ENCODE results near the gene GPR160.

- TF ChIP-seq, protein P1, sequence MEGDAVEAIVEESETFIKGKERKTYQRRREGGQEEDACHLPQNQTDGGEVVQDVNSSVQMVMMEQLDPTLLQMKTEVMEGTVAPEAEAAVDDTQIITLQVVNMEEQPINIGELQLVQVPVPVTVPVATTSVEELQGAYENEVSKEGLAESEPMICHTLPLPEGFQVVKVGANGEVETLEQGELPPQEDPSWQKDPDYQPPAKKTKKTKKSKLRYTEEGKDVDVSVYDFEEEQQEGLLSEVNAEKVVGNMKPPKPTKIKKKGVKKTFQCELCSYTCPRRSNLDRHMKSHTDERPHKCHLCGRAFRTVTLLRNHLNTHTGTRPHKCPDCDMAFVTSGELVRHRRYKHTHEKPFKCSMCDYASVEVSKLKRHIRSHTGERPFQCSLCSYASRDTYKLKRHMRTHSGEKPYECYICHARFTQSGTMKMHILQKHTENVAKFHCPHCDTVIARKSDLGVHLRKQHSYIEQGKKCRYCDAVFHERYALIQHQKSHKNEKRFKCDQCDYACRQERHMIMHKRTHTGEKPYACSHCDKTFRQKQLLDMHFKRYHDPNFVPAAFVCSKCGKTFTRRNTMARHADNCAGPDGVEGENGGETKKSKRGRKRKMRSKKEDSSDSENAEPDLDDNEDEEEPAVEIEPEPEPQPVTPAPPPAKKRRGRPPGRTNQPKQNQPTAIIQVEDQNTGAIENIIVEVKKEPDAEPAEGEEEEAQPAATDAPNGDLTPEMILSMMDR (IDR thresholded peaks at IDR 0.05; ENCODE audit: low read depth, low read length, missing input control) = no peak
- TF ChIP-seq RAD21 (IDR thresholded peaks at IDR 0.05) = no peak
- TF ChIP-seq, protein P2, sequence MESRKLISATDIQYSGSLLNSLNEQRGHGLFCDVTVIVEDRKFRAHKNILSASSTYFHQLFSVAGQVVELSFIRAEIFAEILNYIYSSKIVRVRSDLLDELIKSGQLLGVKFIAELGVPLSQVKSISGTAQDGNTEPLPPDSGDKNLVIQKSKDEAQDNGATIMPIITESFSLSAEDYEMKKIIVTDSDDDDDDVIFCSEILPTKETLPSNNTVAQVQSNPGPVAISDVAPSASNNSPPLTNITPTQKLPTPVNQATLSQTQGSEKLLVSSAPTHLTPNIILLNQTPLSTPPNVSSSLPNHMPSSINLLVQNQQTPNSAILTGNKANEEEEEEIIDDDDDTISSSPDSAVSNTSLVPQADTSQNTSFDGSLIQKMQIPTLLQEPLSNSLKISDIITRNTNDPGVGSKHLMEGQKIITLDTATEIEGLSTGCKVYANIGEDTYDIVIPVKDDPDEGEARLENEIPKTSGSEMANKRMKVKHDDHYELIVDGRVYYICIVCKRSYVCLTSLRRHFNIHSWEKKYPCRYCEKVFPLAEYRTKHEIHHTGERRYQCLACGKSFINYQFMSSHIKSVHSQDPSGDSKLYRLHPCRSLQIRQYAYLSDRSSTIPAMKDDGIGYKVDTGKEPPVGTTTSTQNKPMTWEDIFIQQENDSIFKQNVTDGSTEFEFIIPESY (IDR thresholded peaks at IDR 0.05) = no peak
- no peak for TF ChIP-seq YY1 (IDR thresholded peaks at IDR 0.05)
- TF ChIP-seq, protein P3, sequence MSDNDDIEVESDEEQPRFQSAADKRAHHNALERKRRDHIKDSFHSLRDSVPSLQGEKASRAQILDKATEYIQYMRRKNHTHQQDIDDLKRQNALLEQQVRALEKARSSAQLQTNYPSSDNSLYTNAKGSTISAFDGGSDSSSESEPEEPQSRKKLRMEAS (IDR thresholded peaks at IDR 0.05) = no peak
- TF ChIP-seq ATF3 (IDR thresholded peaks at IDR 0.05) = no peak
- TF ChIP-seq, protein P4, sequence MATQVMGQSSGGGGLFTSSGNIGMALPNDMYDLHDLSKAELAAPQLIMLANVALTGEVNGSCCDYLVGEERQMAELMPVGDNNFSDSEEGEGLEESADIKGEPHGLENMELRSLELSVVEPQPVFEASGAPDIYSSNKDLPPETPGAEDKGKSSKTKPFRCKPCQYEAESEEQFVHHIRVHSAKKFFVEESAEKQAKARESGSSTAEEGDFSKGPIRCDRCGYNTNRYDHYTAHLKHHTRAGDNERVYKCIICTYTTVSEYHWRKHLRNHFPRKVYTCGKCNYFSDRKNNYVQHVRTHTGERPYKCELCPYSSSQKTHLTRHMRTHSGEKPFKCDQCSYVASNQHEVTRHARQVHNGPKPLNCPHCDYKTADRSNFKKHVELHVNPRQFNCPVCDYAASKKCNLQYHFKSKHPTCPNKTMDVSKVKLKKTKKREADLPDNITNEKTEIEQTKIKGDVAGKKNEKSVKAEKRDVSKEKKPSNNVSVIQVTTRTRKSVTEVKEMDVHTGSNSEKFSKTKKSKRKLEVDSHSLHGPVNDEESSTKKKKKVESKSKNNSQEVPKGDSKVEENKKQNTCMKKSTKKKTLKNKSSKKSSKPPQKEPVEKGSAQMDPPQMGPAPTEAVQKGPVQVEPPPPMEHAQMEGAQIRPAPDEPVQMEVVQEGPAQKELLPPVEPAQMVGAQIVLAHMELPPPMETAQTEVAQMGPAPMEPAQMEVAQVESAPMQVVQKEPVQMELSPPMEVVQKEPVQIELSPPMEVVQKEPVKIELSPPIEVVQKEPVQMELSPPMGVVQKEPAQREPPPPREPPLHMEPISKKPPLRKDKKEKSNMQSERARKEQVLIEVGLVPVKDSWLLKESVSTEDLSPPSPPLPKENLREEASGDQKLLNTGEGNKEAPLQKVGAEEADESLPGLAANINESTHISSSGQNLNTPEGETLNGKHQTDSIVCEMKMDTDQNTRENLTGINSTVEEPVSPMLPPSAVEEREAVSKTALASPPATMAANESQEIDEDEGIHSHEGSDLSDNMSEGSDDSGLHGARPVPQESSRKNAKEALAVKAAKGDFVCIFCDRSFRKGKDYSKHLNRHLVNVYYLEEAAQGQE (IDR thresholded peaks at IDR 0.05) = no peak
- no peak for TF ChIP-seq SP1 (IDR thresholded peaks at IDR 0.05)
- no peak for TF ChIP-seq HNF4G (IDR thresholded peaks at IDR 0.05)
- no peak for TF ChIP-seq TAF1 (conservative IDR thresholded peaks at IDR 0.05)
- no peak for TF ChIP-seq GABPA (IDR thresholded peaks at IDR 0.05 in 1 of 2, conservative IDR thresholded peaks at IDR 0.05 in 1 of 2)
Measured at GRCh38 chr3:170022336-170022735, 15.5 kb upstream of the GPR160 start.

Measured in liver (tissue), 3 donors.